BLaER1 (cell line): ENCODE results near the gene SYDE1.

Experiments used
- H3K27ac ChIP-seq: shearing (Covaris generic); formaldehyde crosslinking; 2 replicates; pipeline ENCODE4 v1.8.1; 2022
- H3K27me3 ChIP-seq: shearing (Covaris generic); formaldehyde crosslinking; 2 replicates; pipeline ENCODE4 v1.8.1; 2022
- H3K36me3 ChIP-seq: shearing (Covaris generic); formaldehyde crosslinking; 2 replicates; pipeline ENCODE4 v1.8.1; 2022
- H3K4me1 ChIP-seq: shearing (Covaris generic); formaldehyde crosslinking; 2 replicates; pipeline ENCODE4 v1.8.1; 2022
- H3K4me2 ChIP-seq: shearing (Covaris generic); formaldehyde crosslinking; 2 replicates; pipeline ENCODE4 v1.8.1; 2022
- H3K4me3 ChIP-seq: shearing (Covaris generic); formaldehyde crosslinking; 2 replicates; pipeline ENCODE4 v1.8.1; 2022
- H3K9ac ChIP-seq: shearing (Covaris generic); formaldehyde crosslinking; 2 replicates; pipeline ENCODE4 v1.8.1; 2022
- H3K9me3 ChIP-seq: shearing (Covaris generic); formaldehyde crosslinking; 2 replicates; pipeline ENCODE4 v1.8.1; 2022
- H4K20me1 ChIP-seq: shearing (Covaris generic); formaldehyde crosslinking; 2 replicates; pipeline ENCODE4 v1.8.1; 2022
- Cebpa-rat ChIP-seq: shearing (Covaris generic); IDR thresholded peaks from 2 replicates; pipeline ENCODE4 v1.8.1; 2022

Gene SYDE1

DNA sequence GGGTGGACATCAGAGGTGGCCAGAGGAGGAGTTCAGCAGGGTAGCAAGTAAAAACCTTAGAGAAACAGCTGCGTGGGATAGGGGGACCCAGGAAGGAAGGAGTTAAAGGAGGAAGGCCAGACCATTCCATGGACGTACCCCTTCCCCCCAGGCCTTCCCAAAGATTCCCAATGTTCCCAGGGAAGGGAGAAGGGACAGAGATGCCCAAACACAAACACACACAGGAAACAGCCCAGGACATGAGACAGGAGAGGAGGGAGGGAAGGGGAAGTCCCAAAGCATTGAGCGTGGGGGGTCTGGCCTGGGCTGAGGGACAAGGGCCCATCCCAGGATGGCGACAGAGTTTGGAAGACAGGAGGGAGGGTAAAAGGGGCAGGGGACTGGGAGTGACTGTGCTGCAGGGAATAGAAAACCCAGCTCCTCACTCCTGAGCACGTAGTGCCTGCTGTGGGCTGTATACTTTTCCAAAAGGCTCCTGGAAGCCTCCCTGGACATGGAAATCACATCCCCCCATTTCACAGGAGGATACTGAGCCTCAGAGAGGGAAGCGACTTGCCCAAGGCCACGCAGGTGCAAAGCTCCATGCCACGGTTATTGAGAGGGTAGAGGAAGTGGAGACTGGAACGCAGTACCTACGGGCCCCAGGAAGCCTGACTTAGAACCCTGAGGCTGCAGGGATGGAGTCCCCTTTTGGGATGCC is 1.1 kb downstream of the SYDE1 start:
- Histone ChIP-seq H4K20me1 (no peaks in the 10 kb centered on the region), H3K4me2 (peak overlapping the region; percentile 8; the same call in 1 of the 2 replicates), H3K27ac (no peak overlapping the region), H3K4me3 (no peak overlapping the region), H3K36me3 (peaks cover 4% of the 10 kb centered on the region), H3K9ac (no peak overlapping the region), H3K4me1 (peaks cover 6% of the 10 kb centered on the region), H3K27me3 (no peaks in the 10 kb centered on the region), H3K9me3 (peaks cover 13% of the 10 kb centered on the region)
- TF ChIP-seq Cebpa-rat = no peak

DNA sequence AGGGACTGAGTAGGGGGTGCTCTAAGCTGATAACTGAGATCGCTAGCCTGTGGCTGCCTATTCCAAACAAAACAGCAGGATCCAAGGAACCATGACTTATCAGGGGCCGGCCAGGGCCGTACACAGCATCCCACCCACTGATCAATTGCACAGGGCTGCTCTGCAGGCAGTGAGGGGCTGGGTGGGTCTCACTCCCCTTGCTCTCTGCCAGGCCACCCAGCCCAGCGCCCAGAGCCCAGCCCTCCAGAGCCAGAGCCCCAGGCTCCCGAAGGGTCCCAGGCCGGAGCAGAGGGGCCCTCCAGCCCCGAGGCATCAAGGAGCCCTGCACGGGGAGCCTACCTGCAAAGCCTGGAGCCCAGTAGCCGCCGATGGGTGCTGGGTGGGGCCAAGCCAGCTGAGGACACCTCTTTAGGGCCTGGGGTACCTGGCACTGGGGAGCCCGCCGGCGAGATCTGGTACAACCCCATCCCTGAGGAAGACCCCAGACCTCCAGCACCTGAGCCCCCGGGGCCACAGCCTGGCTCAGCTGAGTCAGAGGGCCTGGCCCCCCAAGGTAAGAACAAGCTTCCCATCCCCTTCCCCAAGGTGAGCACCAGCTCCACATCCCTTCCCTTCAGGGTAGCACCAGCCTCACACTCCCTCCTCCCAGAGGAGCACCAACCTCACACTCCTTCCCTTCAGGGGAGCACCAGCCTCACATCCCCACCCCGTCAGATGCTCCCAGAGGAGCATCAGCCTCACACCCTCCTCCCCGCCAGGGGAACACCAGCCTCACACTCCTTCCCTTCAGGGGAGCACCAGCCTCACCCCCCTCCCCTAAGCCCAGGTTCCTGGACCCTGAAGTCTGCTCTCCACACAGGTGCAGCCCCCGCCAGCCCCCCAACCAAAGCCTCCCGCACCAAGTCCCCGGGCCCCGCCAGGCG is 1.9 kb downstream of the SYDE1 start:
- Histone ChIP-seq H3K27ac (no peak overlapping the region), H3K9me3 (peaks cover 5% of the 10 kb centered on the region), H3K36me3 (peaks cover 12% of the 10 kb centered on the region), H3K4me2 (no peak overlapping the region), H3K9ac (no peak overlapping the region), H3K27me3 (no peaks in the 10 kb centered on the region), H3K4me3 (no peak overlapping the region), H3K4me1 (peaks cover 6% of the 10 kb centered on the region), H4K20me1 (no peaks in the 10 kb centered on the region)
- TF ChIP-seq Cebpa-rat = no peak

DNA sequence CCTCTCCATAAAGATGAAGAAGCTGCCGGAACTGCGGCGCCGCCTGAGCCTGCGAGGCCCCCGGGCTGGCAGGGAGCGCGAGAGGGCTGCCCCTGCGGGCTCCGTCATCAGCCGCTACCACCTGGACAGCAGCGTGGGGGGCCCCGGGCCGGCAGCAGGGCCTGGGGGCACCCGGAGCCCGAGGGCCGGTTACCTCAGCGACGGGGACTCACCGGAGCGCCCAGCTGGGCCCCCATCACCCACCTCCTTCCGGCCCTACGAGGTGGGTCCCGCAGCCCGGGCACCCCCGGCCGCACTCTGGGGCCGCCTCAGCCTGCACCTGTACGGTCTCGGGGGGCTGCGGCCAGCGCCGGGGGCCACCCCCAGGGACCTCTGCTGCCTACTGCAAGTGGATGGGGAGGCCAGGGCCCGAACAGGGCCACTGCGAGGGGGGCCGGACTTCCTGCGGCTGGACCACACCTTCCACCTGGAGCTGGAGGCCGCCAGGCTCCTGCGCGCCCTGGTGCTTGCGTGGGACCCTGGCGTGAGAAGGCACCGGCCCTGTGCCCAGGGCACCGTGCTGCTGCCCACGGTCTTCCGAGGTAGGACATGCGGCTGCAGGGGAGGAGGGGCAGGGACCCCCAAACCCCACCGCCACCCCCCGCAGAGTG is 2.7 kb downstream of the SYDE1 start:
- Histone ChIP-seq H3K9me3 (no peaks in the 10 kb centered on the region; the same call in 1 of the 2 replicates), H3K27me3 (no peaks in the 10 kb centered on the region), H3K4me2 (no peak overlapping the region), H3K4me1 (peaks cover 6% of the 10 kb centered on the region), H3K36me3 (peaks cover 18% of the 10 kb centered on the region), H3K9ac (no peak overlapping the region), H4K20me1 (no peaks in the 10 kb centered on the region), H3K4me3 (no peak overlapping the region), H3K27ac (no peak overlapping the region)
- no peak for TF ChIP-seq Cebpa-rat

DNA sequence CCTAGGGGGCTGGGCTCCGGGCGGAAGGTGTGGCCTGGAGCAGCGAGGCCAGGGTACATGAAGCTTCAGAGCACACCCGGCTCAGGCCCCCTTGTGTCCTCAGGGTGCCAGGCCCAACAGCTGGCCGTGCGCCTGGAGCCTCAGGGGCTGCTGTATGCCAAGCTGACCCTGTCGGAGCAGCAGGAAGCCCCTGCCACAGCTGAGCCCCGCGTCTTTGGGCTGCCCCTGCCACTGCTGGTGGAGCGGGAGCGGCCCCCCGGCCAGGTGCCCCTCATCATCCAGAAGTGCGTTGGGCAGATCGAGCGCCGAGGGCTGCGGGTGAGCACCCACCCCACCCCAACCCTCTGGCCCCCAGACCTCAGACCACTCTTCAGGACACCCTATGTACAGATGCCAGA is 3.2 kb downstream of the SYDE1 start:
- no peaks in the 10 kb centered on the region for H4K20me1 ChIP-seq
- peaks cover 6% of the 10 kb centered on the region for H3K4me1 ChIP-seq
- H3K36me3 ChIP-seq = peaks cover 23% of the 10 kb centered on the region
- H3K27me3 ChIP-seq = no peaks in the 10 kb centered on the region
- H3K9me3 ChIP-seq = no peaks in the 10 kb centered on the region; the same call in 1 of the 2 replicates
- H3K9ac ChIP-seq = no peak overlapping the region
- H3K4me3 ChIP-seq = no peak overlapping the region
- H3K4me2 ChIP-seq = no peak overlapping the region
- TF ChIP-seq Cebpa-rat = no peak
- H3K27ac ChIP-seq = no peak overlapping the region

DNA sequence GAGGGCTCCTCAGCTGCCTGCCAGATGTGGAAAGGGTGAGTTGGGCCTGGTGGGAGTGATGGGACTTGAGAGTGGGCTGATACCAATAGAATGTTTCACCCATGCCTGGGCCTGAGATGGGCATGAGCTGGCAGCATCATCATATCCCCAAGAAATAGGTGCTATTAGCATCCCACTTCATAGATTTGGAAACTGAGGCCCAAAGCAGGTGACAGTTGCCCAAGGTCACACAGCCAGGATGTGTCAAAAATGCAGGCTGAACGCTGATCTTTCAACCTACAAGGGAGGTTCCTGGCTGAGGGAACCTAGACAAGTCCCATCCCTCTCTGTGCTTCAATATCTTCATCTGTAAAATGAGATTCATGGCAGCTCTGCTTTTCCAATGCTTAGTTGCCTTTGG is 4.6 kb downstream of the SYDE1 start:
- Histone ChIP-seq H3K9me3 (no peaks in the 10 kb centered on the region; the same call in 1 of the 2 replicates), H3K27ac (no peak overlapping the region), H4K20me1 (no peaks in the 10 kb centered on the region), H3K36me3 (peaks cover 36% of the 10 kb centered on the region), H3K27me3 (no peaks in the 10 kb centered on the region), H3K4me2 (no peak overlapping the region), H3K4me3 (no peak overlapping the region), H3K4me1 (peaks cover 6% of the 10 kb centered on the region), H3K9ac (no peak overlapping the region)
- TF ChIP-seq Cebpa-rat = no peak

DNA sequence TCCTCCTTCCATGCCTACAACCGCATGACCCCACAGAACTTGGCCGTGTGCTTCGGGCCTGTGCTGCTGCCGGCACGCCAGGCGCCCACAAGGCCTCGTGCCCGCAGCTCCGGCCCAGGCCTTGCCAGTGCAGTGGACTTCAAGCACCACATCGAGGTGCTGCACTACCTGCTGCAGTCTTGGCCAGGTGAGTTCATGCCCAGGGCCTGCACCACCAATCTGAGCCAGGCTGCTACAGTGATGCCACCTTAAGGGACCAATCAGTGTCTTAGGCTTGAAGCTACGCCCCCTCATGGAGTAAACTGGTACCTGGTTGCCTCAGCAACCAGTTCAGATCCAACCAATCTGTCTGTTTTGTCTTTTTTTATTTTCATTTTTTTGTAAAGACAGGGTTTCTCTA is 5.2 kb downstream of the SYDE1 start:
- no peaks in the 10 kb centered on the region; the same call in 1 of the 2 replicates for H3K9me3 ChIP-seq
- no peak overlapping the region for H3K9ac ChIP-seq
- no peaks in the 10 kb centered on the region for H4K20me1 ChIP-seq
- no peaks in the 10 kb centered on the region for H3K27me3 ChIP-seq
- no peak overlapping the region for H3K27ac ChIP-seq
- peaks cover 43% of the 10 kb centered on the region for H3K36me3 ChIP-seq
- no peak overlapping the region for H3K4me2 ChIP-seq
- H3K4me1 ChIP-seq = peaks cover 6% of the 10 kb centered on the region
- H3K4me3 ChIP-seq = no peak overlapping the region
- TF ChIP-seq Cebpa-rat = no peak

DNA sequence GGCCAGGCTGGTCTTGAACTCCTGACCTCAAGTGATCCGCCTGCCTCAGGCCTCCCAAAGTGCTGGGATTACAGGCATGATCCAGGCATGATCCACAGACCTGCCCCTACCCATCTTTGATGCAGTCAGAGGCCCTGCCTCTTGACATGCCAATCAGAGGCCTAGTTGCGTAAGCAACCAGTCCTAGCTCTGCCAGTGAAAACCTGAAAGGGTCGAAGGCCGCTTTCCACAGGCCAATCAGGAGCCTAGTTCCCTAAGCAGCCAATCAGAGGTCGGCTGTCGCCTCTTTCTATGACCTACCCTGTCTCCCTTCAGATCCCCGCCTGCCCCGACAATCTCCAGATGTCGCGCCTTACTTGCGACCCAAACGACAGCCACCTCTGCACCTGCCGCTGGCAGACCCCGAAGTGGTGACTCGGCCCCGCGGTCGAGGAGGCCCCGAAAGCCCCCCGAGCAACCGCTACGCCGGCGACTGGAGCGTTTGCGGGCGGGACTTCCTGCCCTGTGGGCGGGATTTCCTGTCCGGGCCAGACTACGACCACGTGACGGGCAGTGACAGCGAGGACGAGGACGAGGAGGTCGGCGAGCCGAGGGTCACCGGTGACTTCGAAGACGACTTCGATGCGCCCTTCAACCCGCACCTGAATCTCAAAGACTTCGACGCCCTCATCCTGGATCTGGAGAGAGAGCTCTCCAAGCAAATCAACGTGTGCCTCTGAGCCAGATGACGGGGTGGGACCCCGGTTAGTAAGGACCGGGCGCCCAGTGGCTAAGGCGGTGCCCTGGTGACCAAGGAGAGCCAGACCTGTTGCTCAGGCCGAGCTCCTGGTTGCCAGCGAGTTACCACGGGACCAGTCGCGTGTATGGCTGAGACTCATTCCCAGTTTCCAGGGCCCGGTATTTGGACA is 6.3 kb downstream of the SYDE1 start:
- no peak overlapping the region for H3K27ac ChIP-seq
- H3K4me3 ChIP-seq = no peak overlapping the region
- no peak for TF ChIP-seq Cebpa-rat
- H3K4me1 ChIP-seq = no peaks in the 10 kb centered on the region
- no peaks in the 10 kb centered on the region for H3K27me3 ChIP-seq
- peaks cover 54% of the 10 kb centered on the region for H3K36me3 ChIP-seq
- H4K20me1 ChIP-seq = no peaks in the 10 kb centered on the region
- no peak overlapping the region for H3K9ac ChIP-seq
- H3K9me3 ChIP-seq = no peaks in the 10 kb centered on the region; the same call in 1 of the 2 replicates
- no peak overlapping the region for H3K4me2 ChIP-seq

DNA sequence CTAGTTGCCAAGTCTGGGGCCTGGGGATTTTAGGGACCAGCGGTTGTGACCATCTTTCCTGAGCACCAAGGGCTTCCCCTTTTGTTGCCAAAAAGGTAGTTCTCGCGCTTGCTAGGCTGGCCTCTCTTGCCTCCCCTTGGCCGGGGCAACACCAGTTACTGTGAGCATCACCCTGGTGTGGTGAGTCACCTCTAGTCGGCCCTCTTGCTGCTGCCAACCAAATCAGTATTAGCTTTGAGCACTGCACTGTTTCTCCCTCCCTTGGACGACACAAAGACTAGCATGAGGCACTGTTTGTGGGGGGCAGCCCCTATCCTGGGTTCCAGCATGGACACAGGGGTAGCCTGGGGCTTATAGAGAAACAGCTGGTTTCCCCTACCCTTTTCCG is 6.9 kb downstream of the SYDE1 start:
- Histone ChIP-seq H4K20me1 (no peaks in the 10 kb centered on the region), H3K36me3 (peaks cover 60% of the 10 kb centered on the region), H3K9ac (no peak overlapping the region), H3K4me2 (no peak overlapping the region), H3K27ac (no peak overlapping the region), H3K27me3 (no peaks in the 10 kb centered on the region), H3K9me3 (no peaks in the 10 kb centered on the region; the same call in 1 of the 2 replicates), H3K4me3 (no peak overlapping the region), H3K4me1 (no peaks in the 10 kb centered on the region)
- TF ChIP-seq Cebpa-rat = no peak

DNA sequence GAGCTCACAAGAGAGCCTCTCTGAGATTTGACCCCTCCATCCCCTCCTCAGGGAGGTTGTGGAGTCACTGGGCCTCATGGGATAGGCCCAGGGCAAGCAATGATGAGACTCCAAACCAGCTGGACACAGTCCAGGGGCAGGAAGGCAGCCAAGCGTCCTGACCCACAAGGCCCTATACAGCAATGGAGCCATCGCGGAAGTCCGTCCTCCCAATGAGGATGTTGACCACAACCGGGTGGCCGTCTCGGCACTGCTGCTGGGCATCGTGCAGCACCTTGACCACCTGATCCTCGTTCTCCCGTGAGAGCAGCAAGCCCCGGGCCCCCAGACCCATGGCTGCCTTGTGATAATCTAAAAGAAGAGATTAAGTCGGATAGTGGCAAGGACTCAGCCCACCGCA is 7.9 kb downstream of the SYDE1 start:
- Histone ChIP-seq H3K27ac (no peak overlapping the region), H3K9ac (no peak overlapping the region), H3K4me1 (no peaks in the 10 kb centered on the region), H4K20me1 (no peaks in the 10 kb centered on the region), H3K36me3 (peaks cover 70% of the 10 kb centered on the region), H3K4me3 (no peak overlapping the region), H3K4me2 (no peak overlapping the region), H3K27me3 (no peaks in the 10 kb centered on the region), H3K9me3 (no peaks in the 10 kb centered on the region; the same call in 1 of the 2 replicates)
- no peak for TF ChIP-seq Cebpa-rat
